B cell (primary cell): ENCODE data around the gene KSR1. TPM values are rescaled to one million over a fixed set of nuclear protein-coding genes. Genes with fewer than 3 reads are reported as not detected.

Experiments
- ATAC-seq: fragments of 200-7000 bp; cut with Tn5 transposase; one replicate; pipeline ENCODE4 v1.10.0; 2021; ENCODE audit warnings: low read depth, mild to moderate bottlenecking, moderate number of reproducible peaks, moderate library complexity
- CTCF ChIA-PET: fragments of 350-600 bp; sonication (Branson Sonifier 250); formaldehyde crosslinking; loops from one replicate; lab custom pipeline; 2021; ENCODE audit warnings: antibody characterized with exemption, inconsistent platforms; lab: Charles Lee
- POLR2A ChIA-PET: fragments of 350-600 bp; sonication (Branson Sonifier 250); formaldehyde crosslinking; loops from one replicate; lab custom pipeline; 2021; ENCODE audit warnings: antibody characterized with exemption; lab: Charles Lee
- DNase-seq: peaks from one replicate; pipeline ENCODE4 v3.0.0; 2013
- H2AFZ ChIP-seq: 2 replicates; pipeline ENCODE4 v1.6.1; 2012; ENCODE audit warnings: mild to moderate bottlenecking, low read depth, low read length; ENCODE audit not compliant: insufficient read depth, poor library complexity, severe bottlenecking
- H3K27ac ChIP-seq, 2 donors: 1 replicate in 1 of 2; 2 replicates in 1 of 2; pipeline ENCODE4 v1.5.1; 2012 to 2013; ENCODE audit warnings: low read length in 2 of 2, mild to moderate bottlenecking in 2 of 2, moderate library complexity in 1 of 2
- H3K27me3 ChIP-seq, 4 experiments: fragments of 200-600 bp in 1 of 4; sonication (generic) in 1 of 4; replicated peaks in 1 of 4; 1 replicate in 2 of 4; 2 replicates in 2 of 4; pipeline versions ENCODE4 v1.6.1 to v1.7.0; 2013 to 2016; ENCODE audit warnings: low read length in 3 of 4, mild to moderate bottlenecking in 2 of 4, mixed read lengths in 1 of 4, moderate library complexity in 1 of 4; ENCODE audit not compliant: insufficient read depth in 4 of 4, control insufficient read depth in 3 of 4; ENCODE audit errors: control extremely low read depth in 1 of 4
- H3K36me3 ChIP-seq, 2 experiments: replicated peaks in 1 of 2; 1 replicate in 1 of 2; 2 replicates in 1 of 2; pipeline versions ENCODE4 v1.6.1 to v1.7.1; 2013; ENCODE audit warnings: low read length in 1 of 2; ENCODE audit not compliant: insufficient read depth in 2 of 2, control insufficient read depth in 1 of 2; ENCODE audit errors: control extremely low read depth in 1 of 2, extremely low read depth in 1 of 2
- H3K4me1 ChIP-seq, 2 donors: fragments of 200-600 bp in 1 of 2; sonication (generic) in 1 of 2; 1 replicate in 1 of 2; 2 replicates in 1 of 2; pipeline versions ENCODE4 v1.5.1 to v1.6.1; 2013 to 2017; ENCODE audit warnings: low read length in 2 of 2; ENCODE audit not compliant: control insufficient read depth in 2 of 2, insufficient read depth in 2 of 2
- H3K4me2 ChIP-seq: replicated peaks from 2 replicates; pipeline ENCODE3; 2012; ENCODE audit warnings: mild to moderate bottlenecking, low read depth, low read length; ENCODE audit not compliant: poor library complexity, severe bottlenecking
- H3K4me3 ChIP-seq, 5 experiments: fragments of 200-600 bp in 1 of 5; sonication (generic) in 1 of 5; 1 replicate in 3 of 5; 2 replicates in 2 of 5; pipeline versions ENCODE4 v1.5.1 to v1.7.0; 2011 to 2016; ENCODE audit warnings: low read length in 4 of 5, mild to moderate bottlenecking in 4 of 5, low read depth in 2 of 5, control low read depth in 1 of 5, moderate library complexity in 1 of 5; ENCODE audit not compliant: insufficient read depth in 1 of 5; ENCODE audit errors: control extremely low read depth in 1 of 5, extremely low read depth in 1 of 5
- H3K79me2 ChIP-seq: fragments of 200-600 bp; sonication (generic); one replicate; pipeline ENCODE4 v1.6.0; 2016; ENCODE audit warnings: low read length; ENCODE audit not compliant: control insufficient read depth, insufficient read depth
- H3K9ac ChIP-seq: fragments of 200-600 bp; sonication (generic); 2 replicates; pipeline ENCODE4 v1.6.1; 2017; ENCODE audit warnings: mild to moderate bottlenecking, low read length, moderate library complexity
- H3K9me3 ChIP-seq, 3 donors: one replicate each; pipeline versions ENCODE4 v1.6.1 to v1.7.1; 2013; ENCODE audit warnings: low read length in 2 of 3; ENCODE audit not compliant: control insufficient read depth in 2 of 3, insufficient read depth in 1 of 3; ENCODE audit errors: control extremely low read depth in 1 of 3
- H4K20me1 ChIP-seq: 2 replicates; pipeline ENCODE4 v1.6.0; 2012; ENCODE audit warnings: mild to moderate bottlenecking, low read length; ENCODE audit not compliant: insufficient read depth, control insufficient read depth, poor library complexity, severe bottlenecking
- H3K27ac Mint-ChIP-seq: one replicate; pipeline ENCODE4 v1.8.0; 2021; ENCODE audit warnings: mixed read lengths
- H3K27me3 Mint-ChIP-seq: one replicate; pipeline ENCODE4 v1.8.0; 2021; ENCODE audit warnings: mixed read lengths
- H3K4me1 Mint-ChIP-seq: one replicate; pipeline ENCODE4 v1.8.0; 2021; ENCODE audit warnings: mixed read lengths
- H3K4me3 Mint-ChIP-seq: one replicate; pipeline ENCODE4 v1.8.0; 2021; ENCODE audit warnings: mixed read lengths
- H3K9me3 Mint-ChIP-seq: one replicate; pipeline ENCODE4 v1.8.0; 2022; ENCODE audit warnings: mixed read lengths; ENCODE audit not compliant: insufficient read depth
- EZH2 ChIP-seq: IDR thresholded peaks from 2 replicates; pipeline ENCODE4 v1.6.1; 2012; ENCODE audit warnings: borderline replicate concordance, low read depth, mild to moderate bottlenecking, moderate library complexity, low read length; ENCODE audit not compliant: insufficient read depth, poor library complexity, severe bottlenecking
- WGBS: methylation state at CpG from one replicate; pipeline ENCODE4 v1.1.5; 2013; ENCODE audit warnings: missing lambda C conversion rate; ENCODE audit not compliant: insufficient coverage; 5-methylcytosine and 5-hydroxymethylcytosine counted together
- intact Hi-C: fragments of 100-400 bp; cut with micrococcal nuclease; formaldehyde crosslinking; loops from one replicate; pipeline ENCODE4 v1.10.0; 2022
- polyA plus RNA-seq: library from polyadenylated mRNA; depleted of rRNA; stranded (reverse); fragments of >200 nt; gene quantifications from 2 replicates; pipeline ENCODE4 v1.2.3, GENCODE V29; 2012
- total RNA-seq, 2 donors: library from RNA; stranded (reverse); fragments of 120-200 nt in 1 of 2; gene quantifications; 1 replicate in 1 of 2; 2 replicates in 1 of 2; pipeline versions ENCODE4 v1.2.3 to v1.2.4, GENCODE V29; 2013 to 2022
- TF ChIP-seq, protein P1 (sequence below): fragments of 200-600 bp; IDR thresholded peaks from one replicate; pipeline ENCODE4 v1.8.0; 2022; ENCODE audit warnings: antibody characterized with exemption, mild to moderate bottlenecking

KSR1 gene
- total and polyA plus RNA-seq, 2 donors (not counting 1 experiment from before 2014, with no cell fraction given): 27.5 to 85.6 TPM

DNA sequence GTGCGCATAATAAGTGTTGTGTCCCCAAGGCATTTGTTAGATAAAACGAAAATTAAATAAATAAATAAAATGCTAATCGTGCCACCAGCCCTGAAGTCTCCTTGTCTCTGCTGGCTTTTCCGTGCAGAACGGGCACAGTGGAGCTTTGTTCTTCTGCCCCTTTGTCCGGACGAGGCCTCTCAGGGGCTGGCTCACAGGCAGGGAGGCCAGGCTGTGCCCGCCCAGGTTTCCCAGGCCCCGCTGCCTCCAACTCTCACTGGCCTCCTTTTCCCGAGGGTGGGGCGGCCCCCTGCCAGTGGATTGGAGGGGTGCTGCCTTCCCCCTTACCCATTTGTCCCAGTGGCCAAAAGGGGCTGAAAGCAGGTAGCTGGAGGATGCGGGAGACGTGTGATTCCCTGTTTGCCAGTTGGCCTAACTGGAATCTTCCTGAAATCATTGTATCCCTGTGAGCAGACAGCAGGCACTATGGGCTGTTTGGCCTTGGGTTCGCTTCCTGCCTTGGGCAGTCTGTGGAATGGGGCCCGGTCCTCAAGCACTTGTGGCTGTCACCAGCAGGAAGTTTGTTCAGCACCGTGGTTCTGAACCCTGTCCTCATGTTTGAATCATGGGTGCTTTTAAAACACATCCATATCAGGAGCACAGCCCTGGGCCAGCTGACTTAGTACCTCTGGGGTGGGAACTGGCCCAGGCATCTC lies 64.4 kb downstream of the KSR1 start:
- DNase-seq (no peak), ATAC-seq (no peak)
- Histone ChIP-seq H3K4me3 (no peak overlapping the region), H3K27me3 (no peaks in the 10 kb centered on the region), H2AFZ (no peak overlapping the region), H3K4me2 (no peak overlapping the region), H4K20me1 (peaks cover 15% of the 10 kb centered on the region), H3K9ac (no peak overlapping the region), H3K9me3 (no peaks in the 10 kb centered on the region), H3K4me1 (no peaks in the 10 kb centered on the region), H3K79me2 (peaks cover 35% of the 10 kb centered on the region), H3K27ac (no peak overlapping the region), H3K36me3 (no peaks in the 10 kb centered on the region)
- intact Hi-C loops: no loop called here
- H3K4me1 Mint-ChIP-seq: peaks cover 18% of the 10 kb centered on the region
- WGBS: 80% methylated on average over 10 of the region's 16 CpGs
- H3K9me3 Mint-ChIP-seq: no peaks in the 10 kb centered on the region
- H3K27ac Mint-ChIP-seq: no peak overlapping the region
- ChIA-PET CTCF (interaction anchor here (0.7 kb wide), 1 partner anchor 285 kb away, joined by 8 read pairs; no protein-coding TSS in a partner anchor), POLR2A (no interaction called here)
- TF ChIP-seq EZH2: no peak
- TF ChIP-seq, protein P1, sequence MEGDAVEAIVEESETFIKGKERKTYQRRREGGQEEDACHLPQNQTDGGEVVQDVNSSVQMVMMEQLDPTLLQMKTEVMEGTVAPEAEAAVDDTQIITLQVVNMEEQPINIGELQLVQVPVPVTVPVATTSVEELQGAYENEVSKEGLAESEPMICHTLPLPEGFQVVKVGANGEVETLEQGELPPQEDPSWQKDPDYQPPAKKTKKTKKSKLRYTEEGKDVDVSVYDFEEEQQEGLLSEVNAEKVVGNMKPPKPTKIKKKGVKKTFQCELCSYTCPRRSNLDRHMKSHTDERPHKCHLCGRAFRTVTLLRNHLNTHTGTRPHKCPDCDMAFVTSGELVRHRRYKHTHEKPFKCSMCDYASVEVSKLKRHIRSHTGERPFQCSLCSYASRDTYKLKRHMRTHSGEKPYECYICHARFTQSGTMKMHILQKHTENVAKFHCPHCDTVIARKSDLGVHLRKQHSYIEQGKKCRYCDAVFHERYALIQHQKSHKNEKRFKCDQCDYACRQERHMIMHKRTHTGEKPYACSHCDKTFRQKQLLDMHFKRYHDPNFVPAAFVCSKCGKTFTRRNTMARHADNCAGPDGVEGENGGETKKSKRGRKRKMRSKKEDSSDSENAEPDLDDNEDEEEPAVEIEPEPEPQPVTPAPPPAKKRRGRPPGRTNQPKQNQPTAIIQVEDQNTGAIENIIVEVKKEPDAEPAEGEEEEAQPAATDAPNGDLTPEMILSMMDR: no peak
- no peaks in the 10 kb centered on the region for H3K27me3 Mint-ChIP-seq
- no peak overlapping the region for H3K4me3 Mint-ChIP-seq

DNA sequence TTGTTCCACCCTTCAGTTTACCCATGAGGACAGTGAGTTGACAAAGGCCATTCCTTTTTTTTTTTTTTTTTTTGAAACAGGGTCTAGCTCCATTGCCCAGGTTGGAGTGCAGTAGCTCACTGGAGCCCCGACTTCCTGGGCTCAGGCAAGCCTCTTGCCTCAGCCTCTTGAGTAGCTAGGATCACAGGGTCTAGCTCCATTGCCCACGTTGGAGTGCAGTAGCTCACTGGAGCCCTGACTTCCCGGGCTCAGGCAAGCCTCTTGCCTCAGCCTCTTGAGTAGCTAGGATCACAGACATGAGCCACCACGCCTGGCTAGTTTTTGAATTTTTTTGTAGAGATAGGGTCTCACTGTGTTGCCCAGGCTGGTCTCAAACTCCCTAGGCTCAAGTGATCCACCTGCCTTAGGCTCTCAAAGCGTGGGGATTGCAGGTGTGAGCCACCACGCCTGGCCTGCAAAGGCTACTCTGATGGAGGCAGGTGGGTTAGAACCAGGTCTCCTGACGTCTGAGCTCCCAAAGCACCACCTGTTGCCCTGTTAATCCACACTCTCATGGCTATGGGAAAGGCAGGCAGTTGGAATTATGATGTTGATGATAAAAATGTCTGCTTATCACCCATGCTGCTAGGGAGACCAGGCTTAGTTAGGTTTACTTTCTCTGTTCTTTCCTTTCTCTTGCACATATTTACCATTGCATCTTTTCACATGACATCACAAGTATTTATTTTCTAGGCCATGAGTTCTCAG lies 65.2 kb downstream of the KSR1 start:
- POLR2A ChIA-PET: no interaction called here

More for the DNA sequence above, 65.2 kb downstream of the KSR1 start:
- H3K79me2 ChIP-seq: peaks cover 38% of the 10 kb centered on the region
- H3K27me3 Mint-ChIP-seq: no peaks in the 10 kb centered on the region
- no peaks in the 10 kb centered on the region for H3K27me3 ChIP-seq
- TF ChIP-seq EZH2: no peak
- TF ChIP-seq, protein P1: no peak
- H3K4me1 ChIP-seq: peaks cover 4 to 5% of the 10 kb centered on the region in 2 donors
- ATAC-seq (no peak), DNase-seq (no peak)
- H3K27ac ChIP-seq: no peak overlapping the region
- no peak overlapping the region for H3K4me2 ChIP-seq
- intact Hi-C loops: no loop called here
- H4K20me1 ChIP-seq: peaks cover 15% of the 10 kb centered on the region
- no peaks in the 10 kb centered on the region for H3K9me3 Mint-ChIP-seq
- no peak overlapping the region for H3K27ac Mint-ChIP-seq
- CTCF ChIA-PET: interaction anchor here (0.7 kb wide), 1 partner anchor 286 kb away, joined by 8 read pairs; no protein-coding TSS in a partner anchor
- no peak overlapping the region for H3K4me3 ChIP-seq
- no peaks in the 10 kb centered on the region for H3K9me3 ChIP-seq
- no peak overlapping the region for H3K9ac ChIP-seq
- peaks cover 24% of the 10 kb centered on the region for H3K4me1 Mint-ChIP-seq
- 98% methylated on average over 4 of the region's 7 CpGs for WGBS
- no peak overlapping the region for H3K4me3 Mint-ChIP-seq
- no peaks in the 10 kb centered on the region for H3K36me3 ChIP-seq
- no peak overlapping the region for H2AFZ ChIP-seq
